DND-41 (cell line): Measurements from ENCODE around the gene MAPKAPK2.

Experiments used
- CTCF ChIP-seq: IDR thresholded peaks from 2 replicates; pipeline ENCODE4 v1.5.1; 2012; ENCODE audit warnings: borderline replicate concordance, low read length, moderate library complexity, mild to moderate bottlenecking; ENCODE audit not compliant: poor library complexity, severe bottlenecking; ENCODE audit errors: extremely low read depth
- EZH2 ChIP-seq: IDR thresholded peaks from 3 replicates; pipeline ENCODE4 v1.6.1; 2012; ENCODE audit warnings: borderline replicate concordance, low read depth, mild to moderate bottlenecking, moderate library complexity, low read length, inconsistent platforms; ENCODE audit not compliant: severe bottlenecking

GRCh38 chr1:206716159-206716869 lies 31.6 kb downstream of the MAPKAPK2 start:
- TF ChIP-seq CTCF, result no peak
- TF ChIP-seq EZH2, result no peak
